ENCODE data around the gene PEX11A. TPM values are rescaled to one million over a fixed set of nuclear protein-coding genes. Genes with fewer than 3 reads are reported as not detected.

The PEX11A gene
- total RNA-seq, 1 experiment from 2014 or later, result 6.2 TPM

GRCh38 chr15:89680282-89680873 is 10.2 kb downstream of the PEX11A start:
- H3K4me3 ChIP-seq (ENCODE audit: low read depth in 2 of 2, low read length in 2 of 2), result no peak overlapping the region
- no TSS peak for BruUV-seq (replicated peaks)
- H3K27me3 ChIP-seq (ENCODE audit: control insufficient read depth, insufficient read depth, low read length), result no peaks in the 10 kb centered on the region
- intact Hi-C loops (cut with micrococcal nuclease; ENCODE audit: unreplicated experiment) (no loop called here), in situ Hi-C loops (cut with HindIII; ENCODE audit: low pct_unique_long_range_greater_than_20kb, low sequenced_read_pairs) (no loop called here)
- CTCF ChIA-PET, result no interaction called here
- TF ChIP-seq SIN3A (IDR thresholded peaks at IDR 0.05; ENCODE audit: borderline replicate concordance, insufficient read depth, low read depth, low read length), result no peak
- TF ChIP-seq, protein P1, sequence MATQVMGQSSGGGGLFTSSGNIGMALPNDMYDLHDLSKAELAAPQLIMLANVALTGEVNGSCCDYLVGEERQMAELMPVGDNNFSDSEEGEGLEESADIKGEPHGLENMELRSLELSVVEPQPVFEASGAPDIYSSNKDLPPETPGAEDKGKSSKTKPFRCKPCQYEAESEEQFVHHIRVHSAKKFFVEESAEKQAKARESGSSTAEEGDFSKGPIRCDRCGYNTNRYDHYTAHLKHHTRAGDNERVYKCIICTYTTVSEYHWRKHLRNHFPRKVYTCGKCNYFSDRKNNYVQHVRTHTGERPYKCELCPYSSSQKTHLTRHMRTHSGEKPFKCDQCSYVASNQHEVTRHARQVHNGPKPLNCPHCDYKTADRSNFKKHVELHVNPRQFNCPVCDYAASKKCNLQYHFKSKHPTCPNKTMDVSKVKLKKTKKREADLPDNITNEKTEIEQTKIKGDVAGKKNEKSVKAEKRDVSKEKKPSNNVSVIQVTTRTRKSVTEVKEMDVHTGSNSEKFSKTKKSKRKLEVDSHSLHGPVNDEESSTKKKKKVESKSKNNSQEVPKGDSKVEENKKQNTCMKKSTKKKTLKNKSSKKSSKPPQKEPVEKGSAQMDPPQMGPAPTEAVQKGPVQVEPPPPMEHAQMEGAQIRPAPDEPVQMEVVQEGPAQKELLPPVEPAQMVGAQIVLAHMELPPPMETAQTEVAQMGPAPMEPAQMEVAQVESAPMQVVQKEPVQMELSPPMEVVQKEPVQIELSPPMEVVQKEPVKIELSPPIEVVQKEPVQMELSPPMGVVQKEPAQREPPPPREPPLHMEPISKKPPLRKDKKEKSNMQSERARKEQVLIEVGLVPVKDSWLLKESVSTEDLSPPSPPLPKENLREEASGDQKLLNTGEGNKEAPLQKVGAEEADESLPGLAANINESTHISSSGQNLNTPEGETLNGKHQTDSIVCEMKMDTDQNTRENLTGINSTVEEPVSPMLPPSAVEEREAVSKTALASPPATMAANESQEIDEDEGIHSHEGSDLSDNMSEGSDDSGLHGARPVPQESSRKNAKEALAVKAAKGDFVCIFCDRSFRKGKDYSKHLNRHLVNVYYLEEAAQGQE (IDR thresholded peaks at IDR 0.05; ENCODE audit: insufficient read depth in 1 of 2, low read depth in 2 of 2, low read length in 1 of 2), result peak in 1 of 2 experiments; percentile 43; a peak in 1 of 4 replicates
- TF ChIP-seq TCF7L2 (IDR thresholded peaks at IDR 0.05; ENCODE audit: low read depth, low read length), result 0 out of 2 replicates have a peak, but pooled peaks have one; percentile 43
- H3K4me1 ChIP-seq (ENCODE audit: control insufficient read depth, insufficient read depth, low read length), result peaks cover 9% of the 10 kb centered on the region; the same call in 1 of the 2 replicates
- POLR2A ChIA-PET, result no interaction called here
- H3K36me3 ChIP-seq (ENCODE audit: control insufficient read depth, insufficient read depth, low read length), result no peaks in the 10 kb centered on the region
- H3K9me3 ChIP-seq (ENCODE audit: control insufficient read depth, insufficient read depth, low read depth, low read length), result no peaks in the 10 kb centered on the region
- no peak overlapping the region for H3K27ac ChIP-seq (ENCODE audit: low read length)
- DNase-seq (ENCODE audit: low read depth, low spot score) (no peak), ATAC-seq (peak; percentile 78)

DNA sequence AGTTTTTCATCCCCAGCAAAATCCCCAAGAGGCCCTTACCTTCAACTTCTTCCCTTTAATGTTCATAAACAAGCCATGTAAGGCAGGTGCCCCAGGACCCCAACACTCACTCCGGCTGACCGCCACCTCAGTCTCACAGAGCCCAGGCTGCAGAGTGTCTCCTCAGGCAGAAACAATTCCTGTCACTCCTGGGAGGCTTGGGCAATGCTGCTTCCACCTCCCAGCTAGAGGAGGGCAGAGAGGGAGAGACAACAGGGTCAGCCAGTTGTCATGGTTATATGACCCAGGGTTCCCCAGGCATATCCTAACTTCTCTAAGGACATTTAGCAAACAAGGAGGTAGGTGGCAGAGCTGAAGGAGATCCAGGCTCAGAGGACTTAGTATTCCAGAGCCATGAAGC is 11.3 kb downstream of the PEX11A start, which contains the start of gene PLIN1:
Gene PLIN1 (minus strand): TSS at position 156 of the 400 bp plus-strand sequence. CDS start 1,878 bp downstream, outside the sequence.
- in situ Hi-C loops (cut with HindIII; ENCODE audit: low pct_unique_long_range_greater_than_20kb, low sequenced_read_pairs), result no loop called here
- Histone ChIP-seq H3K36me3 (ENCODE audit: control insufficient read depth, insufficient read depth, low read length) (no peaks in the 10 kb centered on the region), H3K27me3 (ENCODE audit: control insufficient read depth, insufficient read depth, low read length) (no peaks in the 10 kb centered on the region), H3K9me3 (ENCODE audit: control insufficient read depth, insufficient read depth, low read depth, low read length) (no peaks in the 10 kb centered on the region), H3K4me1 (ENCODE audit: control insufficient read depth, insufficient read depth, low read length) (peaks cover 9% of the 10 kb centered on the region; the same call in 1 of the 2 replicates), H3K27ac (ENCODE audit: low read length) (no peak within 1 kb of the TSS), H3K4me3 (ENCODE audit: low read depth in 2 of 2, low read length in 2 of 2) (no peak within 1 kb of the TSS)
- no peak for ATAC-seq
- ChIA-PET CTCF (no interaction called here), POLR2A (no interaction called here)
- no TSS peak for BruUV-seq (replicated peaks)
- intact Hi-C loops (cut with micrococcal nuclease; ENCODE audit: unreplicated experiment), result no loop called here
- no peak for DNase-seq (ENCODE audit: low read depth, low spot score)
- TF ChIP-seq SIN3A (IDR thresholded peaks at IDR 0.05; ENCODE audit: borderline replicate concordance, insufficient read depth, low read depth, low read length) (no peak), CTCF (IDR thresholded peaks at IDR 0.05) (no peak), POLR2AphosphoS5 (IDR thresholded peaks at IDR 0.05; ENCODE audit: low read depth, low read length) (no peak), TCF7L2 (IDR thresholded peaks at IDR 0.05; ENCODE audit: low read depth, low read length) (no peak)
- TF ChIP-seq, protein P1 (IDR thresholded peaks at IDR 0.05; ENCODE audit: insufficient read depth in 1 of 2, low read depth in 2 of 2, low read length in 1 of 2), result no peak

All from Panc1 (cell line).